Common myeloid progenitor, CD34-positive (primary cell): ENCODE results near the gene CEBPB.
A peak's percentile ranks its signal among the peaks of the same experiment; 100 is the strongest.

Source experiments
- CTCF ChIA-PET: fragments of 350-600 bp; sonication (Branson Sonifier 250); formaldehyde crosslinking; loops from one replicate; lab custom pipeline; 2021; ENCODE audit warnings: antibody characterized with exemption; lab: Charles Lee
- POLR2A ChIA-PET: fragments of 350-600 bp; sonication (Branson Sonifier 250); formaldehyde crosslinking; loops from one replicate; lab custom pipeline; 2021; ENCODE audit warnings: antibody characterized with exemption; lab: Charles Lee
- DNase-seq, 3 donors: peaks; one replicate each; pipeline versions ENCODE4 v3.0.0 to v3.0.0-alpha.2; 2013
- H3K27ac ChIP-seq, 2 experiments: 1 replicate in 1 of 2; 2 replicates in 1 of 2; pipeline ENCODE4 v1.7.0; 2013; ENCODE audit warnings: inconsistent platforms in 2 of 2, low read length in 2 of 2, mild to moderate bottlenecking in 2 of 2, low read depth in 1 of 2, moderate library complexity in 1 of 2; ENCODE audit not compliant: severe bottlenecking in 2 of 2, insufficient read depth in 1 of 2, poor library complexity in 1 of 2
- H3K27me3 ChIP-seq, 5 experiments: replicated peaks in 2 of 5; 1 replicate in 3 of 5; 2 replicates in 2 of 5; pipeline versions ENCODE4 v1.6.1 to v1.7.0; 2013; ENCODE audit warnings: low read length in 4 of 5, mild to moderate bottlenecking in 2 of 5, moderate library complexity in 2 of 5, inconsistent platforms in 1 of 5; ENCODE audit not compliant: insufficient read depth in 5 of 5, control insufficient read depth in 4 of 5
- H3K36me3 ChIP-seq, 4 experiments: 1 replicate in 2 of 4; 2 replicates in 2 of 4; pipeline versions ENCODE4 v1.6.1 to v1.7.0; 2013; ENCODE audit warnings: low read length in 3 of 4, control low read depth in 1 of 4, mild to moderate bottlenecking in 1 of 4; ENCODE audit not compliant: control insufficient read depth in 4 of 4, insufficient read depth in 4 of 4
- H3K4me1 ChIP-seq, 4 experiments: 1 replicate in 3 of 4; 2 replicates in 1 of 4; pipeline versions ENCODE4 v1.6.1 to v1.7.1; 2013; ENCODE audit warnings: low read length in 3 of 4, mild to moderate bottlenecking in 3 of 4, control low read depth in 1 of 4, inconsistent platforms in 1 of 4, moderate library complexity in 1 of 4; ENCODE audit not compliant: control insufficient read depth in 4 of 4, insufficient read depth in 4 of 4; ENCODE audit errors: control extremely low read depth in 1 of 4
- H3K4me3 ChIP-seq, 7 experiments: 1 replicate in 4 of 7; 2 replicates in 3 of 7; pipeline versions ENCODE4 v1.5.1 to v1.7.0; 2013; ENCODE audit warnings: mild to moderate bottlenecking in 7 of 7, low read length in 6 of 7, moderate library complexity in 6 of 7, inconsistent platforms in 2 of 7, low read depth in 2 of 7, control low read depth in 1 of 7; ENCODE audit not compliant: insufficient read depth in 4 of 7, control insufficient read depth in 1 of 7; ENCODE audit errors: extremely low read depth in 1 of 7
- H3K9me3 ChIP-seq, 5 experiments: 1 replicate in 4 of 5; 2 replicates in 1 of 5; pipeline versions ENCODE4 v1.6.1 to v1.7.1; 2013; ENCODE audit warnings: low read length in 4 of 5, mild to moderate bottlenecking in 2 of 5, inconsistent platforms in 1 of 5, low read depth in 1 of 5, moderate library complexity in 1 of 5; ENCODE audit not compliant: control insufficient read depth in 4 of 5, insufficient read depth in 2 of 5; ENCODE audit errors: control extremely low read depth in 1 of 5
- whole genome bisulfite sequencing: methylation state at CpG from one replicate; pipeline ENCODE4 v1.1.5; 2013; ENCODE audit not compliant: insufficient coverage; 5-methylcytosine and 5-hydroxymethylcytosine counted together

Gene CEBPB

DNA sequence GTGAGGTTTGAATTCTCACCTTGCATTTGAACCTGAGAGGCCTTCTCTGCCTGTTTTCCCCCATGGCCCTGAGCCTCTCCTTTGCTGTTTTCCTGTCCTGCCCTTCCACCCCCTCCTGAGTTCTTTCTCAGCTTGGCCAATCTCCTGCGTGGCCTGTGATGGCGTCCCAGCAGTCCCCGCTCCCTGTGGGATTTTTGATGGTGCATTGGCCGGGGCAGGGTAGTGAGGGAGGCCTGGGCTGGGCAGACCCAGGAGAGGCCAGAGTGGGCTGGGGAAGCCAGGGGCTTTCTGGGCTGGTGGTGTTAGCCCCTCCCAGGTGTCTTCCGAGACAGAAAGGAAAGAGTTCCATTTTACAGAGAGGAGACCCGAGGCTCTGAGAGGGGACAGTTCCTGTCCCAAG, 6.3 kb downstream of the CEBPB start:
- WGBS, result 96% methylated on average over 6 of the region's 6 CpGs
- ChIA-PET POLR2A (no interaction called here), CTCF (interaction anchor here (0.6 to 1.4 kb wide), 2 partner anchors 33 to 267 kb away, joined by 3 to 4 read pairs; no protein-coding TSS in a partner anchor)
- H3K27me3 ChIP-seq, result no peaks in the 10 kb centered on the region
- no peaks in the 10 kb centered on the region for H3K9me3 ChIP-seq
- H3K27ac ChIP-seq, result no peak overlapping the region
- H3K4me1 ChIP-seq, result peaks cover 0 to 36% (median 25%) of the 10 kb centered on the region in 4 experiments
- DNase-seq, result no peak
- H3K36me3 ChIP-seq, result peaks cover 0 to 15% (median 4%) of the 10 kb centered on the region in 4 experiments
- H3K4me3 ChIP-seq, result no peak overlapping the region

DNA sequence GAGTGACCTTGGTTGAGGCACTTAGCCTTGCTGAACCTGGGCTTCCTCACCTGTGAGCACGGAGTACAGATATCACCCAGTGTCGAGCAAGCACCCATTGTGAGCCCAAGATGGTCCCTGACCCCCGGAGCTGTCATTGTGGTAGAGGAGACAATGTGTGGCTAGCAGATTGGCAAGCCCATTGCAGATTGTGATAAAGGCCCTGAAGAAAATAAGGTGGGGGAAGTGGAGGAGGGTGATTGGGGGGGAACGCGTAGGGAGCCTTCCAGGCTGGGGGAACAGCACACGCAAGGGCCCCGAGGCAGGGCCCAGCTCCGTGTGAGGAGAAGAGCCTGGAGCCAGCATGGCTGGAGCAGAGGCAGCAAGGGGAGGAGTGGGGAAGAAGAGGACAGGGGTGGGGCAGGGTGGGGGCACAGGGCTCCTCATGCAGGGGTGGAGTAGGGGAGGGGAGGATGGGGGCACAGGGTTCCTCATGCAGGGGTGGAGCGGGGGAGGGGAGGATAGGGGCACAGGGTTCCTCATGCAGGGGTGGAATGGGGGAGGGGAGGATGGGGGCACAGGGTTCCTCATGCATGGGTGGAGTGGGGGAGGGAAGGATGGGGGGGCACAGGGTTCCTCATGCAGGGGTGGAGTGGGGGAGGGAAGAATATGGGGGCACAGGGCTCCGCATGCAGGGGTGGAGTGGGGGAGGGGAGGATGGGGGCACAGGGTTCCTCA, 7.0 kb downstream of the CEBPB start:
- ChIA-PET POLR2A (no interaction called here), CTCF (interaction anchor here (0.6 to 1.4 kb wide), 2 partner anchors 32 to 266 kb away, joined by 3 to 4 read pairs; no protein-coding TSS in a partner anchor)
- DNase-seq, result peak; percentile 24 to 71 (median 51)
- no peaks in the 10 kb centered on the region for H3K9me3 ChIP-seq
- 85% methylated on average over 8 of the region's 10 CpGs for WGBS
- H3K4me1 ChIP-seq, result peaks cover 0 to 32% (median 23%) of the 10 kb centered on the region in 4 experiments
- H3K4me3 ChIP-seq, result no peak overlapping the region
- H3K27ac ChIP-seq, result no peak overlapping the region
- H3K27me3 ChIP-seq, result no peaks in the 10 kb centered on the region
- peaks cover 0 to 15% (median 4%) of the 10 kb centered on the region in 4 experiments for H3K36me3 ChIP-seq

DNA sequence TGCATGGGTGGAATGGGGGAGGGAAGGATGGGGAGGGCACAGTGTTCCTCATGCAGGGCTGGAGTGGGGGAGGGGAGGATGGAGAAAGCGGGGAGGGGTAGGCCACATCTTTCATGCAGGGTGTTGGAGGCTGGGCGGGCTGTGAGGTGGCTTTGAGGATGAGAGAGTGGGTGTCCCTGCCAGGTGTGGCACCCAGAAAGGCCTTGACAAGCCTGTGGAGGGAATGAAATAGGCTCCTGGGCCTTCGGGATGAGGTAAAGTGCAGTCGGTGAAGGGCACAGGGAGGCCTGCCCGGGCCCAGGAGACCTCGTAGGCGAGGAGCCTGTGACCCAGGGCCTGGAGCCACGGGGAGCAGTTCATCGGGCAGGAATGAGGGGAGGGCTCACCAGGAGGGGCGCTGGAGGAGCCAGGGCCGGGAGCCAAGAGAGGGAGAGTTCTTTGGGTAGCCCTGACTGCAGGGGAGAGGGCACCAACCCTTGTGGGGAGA, 7.6 kb downstream of the CEBPB start:
- no peak overlapping the region for H3K4me3 ChIP-seq
- CTCF ChIA-PET, result no interaction called here
- POLR2A ChIA-PET, result interaction anchor here (0.6 kb wide), 1 partner anchor 255 kb away, joined by 3 read pairs; no protein-coding TSS in a partner anchor
- no peak overlapping the region for H3K27ac ChIP-seq
- H3K4me1 ChIP-seq, result peaks cover 0 to 26% (median 17%) of the 10 kb centered on the region in 4 experiments
- H3K36me3 ChIP-seq, result peaks cover 0 to 15% (median 4%) of the 10 kb centered on the region in 4 experiments
- H3K9me3 ChIP-seq, result no peaks in the 10 kb centered on the region
- H3K27me3 ChIP-seq, result no peaks in the 10 kb centered on the region
- 93% methylated on average over 11 of the region's 11 CpGs for WGBS
- no peak for DNase-seq

DNA sequence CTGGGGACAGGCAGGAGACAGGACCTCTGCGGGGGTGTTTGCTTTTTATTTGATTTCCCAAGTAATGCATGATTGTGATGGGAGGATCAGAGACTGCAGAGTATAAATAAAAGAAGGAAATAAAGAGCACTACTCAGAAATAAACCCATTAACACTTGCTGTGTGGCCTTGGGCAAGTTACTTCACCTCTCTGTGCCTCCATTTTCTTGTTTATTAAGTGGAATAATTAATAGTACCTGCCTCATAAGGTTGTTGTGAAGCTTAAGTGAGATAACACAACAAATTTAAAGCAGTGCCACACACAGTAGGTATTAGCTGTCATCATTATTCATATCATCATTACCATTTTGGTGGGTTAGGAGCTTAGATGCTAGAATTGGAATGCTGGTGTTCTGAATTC, 8.1 kb downstream of the CEBPB start:
- H3K9me3 ChIP-seq, result no peaks in the 10 kb centered on the region
- no peak overlapping the region for H3K4me3 ChIP-seq
- peaks cover 0 to 21% (median 12%) of the 10 kb centered on the region in 4 experiments for H3K4me1 ChIP-seq
- POLR2A ChIA-PET, result interaction anchor here (0.6 kb wide), 1 partner anchor 254 kb away, joined by 3 read pairs; no protein-coding TSS in a partner anchor
- no peak for DNase-seq
- peaks cover 0 to 11% (median 4%) of the 10 kb centered on the region in 4 experiments for H3K36me3 ChIP-seq
- H3K27ac ChIP-seq, result no peak overlapping the region
- WGBS, result no CpG with 5 or more reads among the region's 1 CpG
- no peaks in the 10 kb centered on the region for H3K27me3 ChIP-seq
- CTCF ChIA-PET, result interaction anchor here (1.7 kb wide), 1 partner anchor 258 kb away, joined by 4 read pairs; no protein-coding TSS in a partner anchor

DNA sequence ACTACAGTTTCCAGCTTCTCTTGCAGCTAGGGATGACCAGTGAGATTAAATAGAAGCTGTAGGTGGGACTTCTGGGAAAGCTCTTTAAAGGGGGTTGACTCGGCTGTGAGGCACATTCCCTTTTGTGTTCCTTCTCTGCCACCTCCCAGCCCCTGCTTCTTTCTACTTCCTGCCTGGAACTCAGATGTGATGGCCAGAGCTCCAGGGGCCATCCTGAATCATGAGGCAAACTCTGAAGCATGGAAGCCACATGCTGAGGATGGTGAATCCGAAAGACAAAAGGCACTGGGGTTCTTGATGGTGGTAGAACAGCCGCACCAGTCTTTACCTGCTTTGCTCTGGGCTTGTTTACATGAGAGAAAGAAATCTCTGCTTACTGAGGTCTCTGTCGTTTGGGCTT, 9.1 kb downstream of the CEBPB start:
- H3K9me3 ChIP-seq, result peaks cover 0 to 2% (median 0%) of the 10 kb centered on the region in 5 experiments
- peaks cover 0 to 11% (median 3%) of the 10 kb centered on the region in 4 experiments for H3K4me1 ChIP-seq
- no peaks in the 10 kb centered on the region for H3K27me3 ChIP-seq
- H3K36me3 ChIP-seq, result peaks cover 0 to 1% (median under 1%) of the 10 kb centered on the region in 4 experiments
- H3K4me3 ChIP-seq, result no peak overlapping the region
- POLR2A ChIA-PET, result no interaction called here
- no peak for DNase-seq
- WGBS, result 93% methylated on average over 3 of the region's 4 CpGs
- H3K27ac ChIP-seq, result no peak overlapping the region
- CTCF ChIA-PET, result interaction anchor here (0.6 to 2.2 kb wide), 4 partner anchors 9 to 257 kb away, joined by 3 to 6 read pairs (median 4); partner anchors contain the start of gene CEBPB

DNA sequence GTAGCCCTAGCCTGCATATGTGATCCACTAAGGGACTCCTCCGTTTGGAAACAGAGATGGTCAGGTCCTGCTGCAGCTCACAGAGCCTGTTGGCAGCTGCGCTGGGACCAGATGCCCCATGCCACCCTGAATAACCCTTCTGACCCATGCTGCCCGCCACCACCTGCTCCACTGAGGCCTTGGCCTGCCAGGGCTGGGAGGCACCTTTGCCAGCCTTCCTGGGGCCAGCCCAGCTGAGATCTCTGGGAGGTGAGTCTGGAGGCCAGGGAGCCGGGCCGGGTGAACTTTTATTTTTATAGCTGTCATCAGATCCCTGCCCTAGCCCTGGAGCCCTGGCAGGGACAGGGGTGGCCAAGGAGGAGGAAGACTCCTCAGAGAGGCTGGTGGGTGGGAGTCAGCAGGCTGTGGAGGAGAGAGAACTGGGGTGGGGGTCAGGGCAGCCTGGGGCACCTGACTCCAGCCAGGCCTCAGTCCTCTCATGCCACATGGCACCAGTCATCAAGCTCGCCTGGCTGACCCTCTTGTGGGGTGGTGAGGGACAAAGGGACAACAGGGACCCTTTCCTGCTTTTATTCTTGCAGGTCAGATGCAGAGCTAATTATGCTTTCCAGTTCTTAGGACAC, 10.0 kb downstream of the CEBPB start:
- CTCF ChIA-PET, result interaction anchor here (0.6 to 2.2 kb wide), 5 partner anchors 9 to 15 kb away, joined by 3 to 6 read pairs (median 3); partner anchors contain the start of gene CEBPB
- 100% methylated on average over 5 of the region's 6 CpGs for WGBS
- Histone ChIP-seq H3K27ac (no peak overlapping the region), H3K36me3 (no peaks in the 10 kb centered on the region), H3K4me1 (peaks cover 0 to 9% (median 0%) of the 10 kb centered on the region in 4 experiments), H3K4me3 (no peak overlapping the region), H3K9me3 (peaks cover 0 to 2% (median 0%) of the 10 kb centered on the region in 5 experiments), H3K27me3 (no peaks in the 10 kb centered on the region)
- POLR2A ChIA-PET, result no interaction called here
- no peak for DNase-seq
